Forelimb muscle (tissue), 1 donor: ENCODE measurements around the gene SAMD14. TPM values are rescaled to one million over a fixed set of nuclear protein-coding genes. Genes with fewer than 3 reads are reported as not detected.

Experiments
- DNase-seq: peaks from one replicate; pipeline ENCODE4 v3.0.0-alpha.2; 2013; ENCODE audit warnings: low read depth
- polyA plus RNA-seq: library from polyadenylated mRNA; unstranded; fragments of 120-200 nt; gene quantifications from one replicate; pipeline ENCODE4 v1.2.1, GENCODE V29; 2013; ENCODE audit not compliant: insufficient read length

The SAMD14 gene
- polyA plus RNA-seq, 1 donor, result 4.3 TPM

DNA sequence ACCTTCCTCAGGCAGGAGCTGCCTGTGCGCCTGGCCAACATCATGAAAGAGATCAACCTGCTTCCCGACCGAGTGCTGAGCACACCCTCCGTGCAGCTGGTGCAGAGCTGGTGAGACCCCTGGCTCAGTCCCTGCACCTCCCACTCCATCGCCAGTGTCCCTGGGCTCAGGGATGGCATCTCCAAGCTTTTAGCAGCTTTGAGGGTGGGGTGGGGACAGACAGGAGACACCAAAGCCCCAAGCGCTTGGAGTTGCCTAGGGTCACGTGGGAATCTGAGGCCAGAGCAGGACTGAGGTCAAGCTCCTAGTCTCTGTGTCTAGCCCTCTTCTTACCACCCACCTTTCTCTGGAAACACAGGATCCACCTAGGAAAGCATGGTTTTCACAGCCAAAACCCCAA is 32.5 kb downstream of the SAMD14 start:
- DNase-seq, result no peak

DNA sequence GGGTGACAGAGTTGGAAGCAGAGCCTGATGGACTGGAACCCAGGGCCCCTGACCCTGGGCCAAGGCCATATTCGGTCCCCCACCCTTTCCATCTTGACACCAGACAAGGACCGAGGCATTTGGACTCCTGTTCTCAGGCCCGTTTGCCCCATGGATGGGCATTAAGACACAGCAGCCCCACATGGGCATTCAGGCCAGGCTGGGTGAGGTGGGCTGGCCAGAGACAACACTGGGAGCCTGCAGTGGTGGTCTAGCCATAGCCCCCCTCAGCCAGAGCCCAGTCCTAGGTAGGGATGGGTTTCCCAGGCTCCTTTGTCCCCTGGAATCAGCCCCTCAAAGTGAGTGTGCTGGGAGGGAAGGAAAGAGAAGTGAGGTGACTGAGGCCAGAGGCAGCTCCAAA is 33.2 kb downstream of the SAMD14 start:
- no peak for DNase-seq

DNA sequence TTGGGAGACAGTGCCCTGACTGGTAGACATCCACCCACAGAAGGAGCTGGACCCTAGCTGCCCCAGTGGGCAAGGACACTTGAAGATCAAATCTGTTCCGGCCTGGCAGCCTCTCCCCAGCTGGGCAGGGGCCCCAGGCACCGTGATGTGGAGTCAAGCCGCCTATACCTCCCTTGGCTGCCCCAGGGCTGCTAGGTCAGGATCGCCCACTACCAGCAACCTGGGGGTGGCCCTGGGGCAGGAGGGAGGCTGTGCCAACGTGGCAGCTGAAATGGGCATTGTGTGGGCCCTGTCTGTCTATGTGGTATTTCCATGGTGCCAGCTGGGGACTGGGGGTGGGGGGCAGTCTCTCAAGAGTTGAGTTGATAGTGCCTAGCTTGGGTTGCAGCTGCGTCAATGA is 33.9 kb downstream of the SAMD14 start:
- DNase-seq, result no peak

DNA sequence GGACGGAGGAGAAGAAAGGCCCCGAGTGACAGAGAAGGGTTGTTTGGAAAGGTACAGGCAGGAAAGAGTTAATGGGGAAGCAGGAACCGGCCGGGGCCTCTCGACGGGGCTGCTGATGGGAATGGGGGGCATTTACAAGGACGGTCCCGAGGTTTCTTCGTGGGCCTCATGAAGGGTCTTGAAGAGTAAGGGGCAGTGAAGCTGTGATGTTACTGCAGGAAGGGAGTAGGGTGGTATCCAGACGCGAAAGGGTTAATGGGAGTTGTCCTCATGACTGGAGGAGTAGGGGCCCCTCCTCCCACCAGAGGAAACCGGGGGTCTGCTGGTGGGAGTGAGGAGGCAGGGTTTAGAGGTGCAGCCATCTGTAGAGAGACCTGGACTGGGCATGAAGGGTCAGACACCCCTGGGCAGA is 34.3 kb downstream of the SAMD14 start:
- DNase-seq, result no peak

DNA sequence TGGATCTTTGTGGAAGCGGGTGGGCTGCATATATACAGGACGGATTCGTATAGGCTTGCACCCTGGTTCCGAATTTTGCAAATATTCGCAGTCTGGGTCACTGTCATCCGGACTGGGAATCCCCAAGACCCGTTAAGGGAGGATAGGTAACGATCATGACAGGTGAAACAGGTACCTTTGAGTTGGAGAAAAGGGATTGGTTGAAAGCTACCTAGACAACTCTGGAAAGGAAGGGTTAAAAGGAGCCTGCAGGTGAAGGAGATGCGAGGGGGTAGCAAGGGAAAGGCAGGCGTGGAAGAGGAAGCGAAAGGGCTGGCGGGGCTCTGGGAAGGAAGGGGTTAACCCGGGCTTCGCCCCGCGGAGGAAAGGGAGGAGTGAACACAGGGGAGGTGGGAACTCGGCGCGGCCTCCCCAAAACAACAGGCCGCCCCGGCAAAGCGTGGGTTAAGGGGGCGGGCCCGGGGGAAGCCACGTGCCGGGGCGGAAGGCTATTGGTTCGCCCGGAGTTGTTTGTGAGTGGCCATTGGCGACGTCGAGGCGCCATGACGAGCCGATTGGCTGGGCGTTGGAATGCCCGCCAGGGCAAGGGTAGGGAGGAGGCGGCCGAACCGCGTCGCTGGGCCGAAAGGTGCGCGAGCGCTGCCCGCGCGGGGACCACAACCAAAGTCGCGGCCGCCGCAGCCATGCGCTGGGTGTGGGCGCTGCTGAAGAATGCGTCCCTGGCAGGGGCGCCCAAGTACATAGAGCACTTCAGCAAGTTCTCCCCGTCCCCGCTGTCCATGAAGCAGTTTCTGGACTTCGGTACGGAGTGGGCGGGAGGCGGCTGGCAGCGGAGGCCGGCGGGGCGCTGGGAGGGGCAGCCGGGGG is 35.0 kb downstream of the SAMD14 start, which contains the start of gene PDK2:
Gene PDK2 (plus strand): TSS at position 599 of the 867 bp plus-strand sequence. CDS start 85 bp downstream, at position 684.
- peak; percentile 90 for DNase-seq

DNA sequence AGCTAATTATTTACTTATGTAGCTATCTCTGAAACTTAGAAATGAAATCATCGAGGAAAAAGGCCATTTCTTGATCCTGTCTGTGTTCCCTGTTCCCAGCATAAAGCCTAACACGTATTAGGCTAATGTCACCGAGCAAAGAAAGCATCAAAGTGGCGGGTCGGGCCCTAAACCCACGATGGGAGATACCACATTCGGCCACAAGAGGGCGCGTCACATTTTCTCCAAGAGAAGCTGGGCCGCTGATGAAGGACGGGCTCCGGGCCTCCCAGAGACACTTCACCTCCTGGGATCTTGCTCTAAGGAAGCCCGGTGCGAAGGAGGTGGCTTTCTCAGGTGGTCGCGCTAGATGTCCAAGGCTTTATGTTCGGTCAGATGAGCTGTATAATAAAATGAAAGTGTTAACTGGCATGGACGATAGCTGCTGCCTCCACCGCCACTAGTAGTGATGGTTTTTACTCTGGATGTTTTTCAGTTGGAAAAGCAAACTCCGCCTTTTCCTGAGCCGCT is 35.7 kb downstream of the SAMD14 start:
- DNase-seq, result peak; percentile 68

DNA sequence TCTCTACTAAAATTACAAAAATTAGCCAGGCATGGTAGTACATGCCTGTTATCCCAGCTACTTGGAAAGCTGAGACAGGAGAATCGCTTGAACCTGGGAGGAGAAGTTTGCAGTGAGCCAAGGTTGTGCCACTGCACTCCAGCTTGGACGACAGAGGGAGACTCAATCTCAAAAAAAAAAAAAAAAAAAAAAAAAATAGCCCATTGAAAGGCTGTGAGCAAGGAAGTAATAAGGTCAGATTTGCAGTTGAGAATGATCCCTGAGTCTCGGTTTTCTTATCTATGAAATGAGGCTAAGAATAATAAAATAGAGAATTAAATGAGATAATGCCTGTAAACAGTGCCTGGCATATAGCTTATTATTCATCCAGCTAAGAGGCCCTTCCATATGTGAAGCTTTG is 36.2 kb downstream of the SAMD14 start:
- no peak for DNase-seq

DNA sequence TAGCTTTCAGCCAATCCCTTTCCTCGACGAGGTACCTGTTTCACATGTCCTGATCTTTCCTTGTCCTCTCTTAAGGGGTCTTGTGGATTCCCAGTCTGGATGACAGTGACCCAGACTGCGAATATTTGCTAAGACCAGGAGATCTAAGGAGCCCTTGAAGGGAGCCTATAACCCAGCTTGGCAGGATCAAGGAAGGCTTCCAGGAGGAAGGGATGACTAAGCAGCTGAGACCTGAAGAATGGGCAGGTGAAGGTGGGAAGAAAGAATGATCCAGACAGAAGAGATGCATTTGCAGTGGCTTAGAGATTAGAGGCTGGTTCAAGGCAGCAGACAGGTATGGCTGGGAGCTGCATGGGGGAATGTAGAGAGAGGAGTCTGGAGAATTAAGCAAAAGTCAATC is 36.7 kb downstream of the SAMD14 start:
- DNase-seq, result no peak

DNA sequence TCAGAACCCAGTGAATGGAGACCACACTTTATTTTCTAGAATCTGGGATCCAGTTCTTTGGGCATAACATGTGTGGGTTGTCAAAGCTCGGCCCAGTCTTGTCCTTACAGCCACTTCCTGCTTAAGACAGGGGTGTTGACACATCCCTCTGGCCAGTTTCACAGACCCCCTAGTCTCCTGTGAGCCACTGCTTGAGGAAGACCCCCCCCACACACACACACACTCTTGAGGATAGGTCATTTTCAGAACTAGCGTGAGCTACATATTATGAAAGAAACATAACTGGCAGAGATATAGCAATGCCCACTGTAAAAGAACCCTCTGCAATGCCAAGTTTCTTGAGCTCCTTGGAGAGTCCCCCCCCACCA is 38.1 kb downstream of the SAMD14 start:
- no peak for DNase-seq

DNA sequence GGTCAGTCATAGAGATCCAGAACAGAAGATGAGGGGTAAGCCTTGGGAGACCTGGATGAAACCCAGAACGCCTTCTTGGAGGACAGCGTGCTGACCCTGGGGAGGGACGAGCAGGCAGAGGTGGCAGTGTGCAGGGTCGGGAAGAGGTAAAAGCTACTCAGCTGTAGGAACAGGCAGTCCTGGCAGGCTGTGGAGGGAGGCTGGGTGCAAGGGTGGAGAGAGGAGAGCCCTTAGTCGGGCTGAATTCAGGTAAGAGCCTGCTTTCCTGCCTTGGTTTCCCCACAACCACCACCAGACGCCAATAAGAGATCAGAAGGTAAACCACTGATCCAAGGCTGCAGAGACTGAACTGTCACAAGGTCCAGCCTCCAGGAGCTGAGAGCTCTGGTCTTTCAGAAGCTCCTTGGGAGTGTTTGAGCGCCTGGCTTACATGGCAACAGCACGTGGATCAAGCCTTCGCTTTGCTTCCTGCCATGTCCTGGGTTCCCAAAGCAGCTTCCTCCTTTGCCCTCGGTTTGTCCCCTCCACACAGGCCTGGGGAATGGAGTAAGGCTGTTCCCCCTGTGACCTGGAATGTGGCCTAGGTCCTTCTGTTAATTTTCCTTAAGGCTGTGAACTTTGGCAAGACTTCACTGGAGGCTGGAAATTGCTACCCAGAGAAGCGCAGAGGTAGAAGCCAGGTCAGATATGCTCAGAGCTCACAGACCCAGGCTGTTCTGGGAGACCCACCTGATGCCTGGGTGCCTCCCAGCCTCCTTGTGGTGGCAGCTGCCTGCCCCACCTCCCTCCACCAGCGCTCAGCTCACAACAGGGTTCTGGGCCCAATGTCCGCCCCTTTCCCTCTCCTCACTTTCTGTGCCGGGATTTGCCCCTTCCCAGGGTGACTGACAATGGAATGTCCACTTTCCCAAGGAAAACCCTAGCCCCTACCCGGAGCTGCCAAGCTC is 38.7 kb downstream of the SAMD14 start:
- DNase-seq, result no peak

DNA sequence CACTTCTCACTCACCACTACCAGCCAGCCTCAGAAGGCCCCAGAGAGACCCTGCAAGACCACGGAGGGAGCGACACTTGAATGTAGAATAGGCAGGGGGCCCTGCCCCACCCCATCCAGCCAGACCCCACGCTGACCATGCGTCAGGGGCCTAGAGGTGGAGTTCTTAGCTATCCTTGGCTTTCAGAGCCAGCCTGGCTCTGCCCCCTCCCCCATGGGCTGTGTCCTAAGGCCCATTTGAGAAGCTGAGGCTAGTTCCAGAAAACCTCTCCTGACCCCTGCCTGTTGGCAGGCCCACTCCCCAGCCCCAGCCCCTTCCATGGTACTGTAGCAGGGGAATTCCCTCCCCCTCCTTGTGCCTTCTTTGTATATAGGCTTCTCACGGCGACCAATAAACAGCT is 39.9 kb downstream of the SAMD14 start:
- DNase-seq, result no peak

DNA sequence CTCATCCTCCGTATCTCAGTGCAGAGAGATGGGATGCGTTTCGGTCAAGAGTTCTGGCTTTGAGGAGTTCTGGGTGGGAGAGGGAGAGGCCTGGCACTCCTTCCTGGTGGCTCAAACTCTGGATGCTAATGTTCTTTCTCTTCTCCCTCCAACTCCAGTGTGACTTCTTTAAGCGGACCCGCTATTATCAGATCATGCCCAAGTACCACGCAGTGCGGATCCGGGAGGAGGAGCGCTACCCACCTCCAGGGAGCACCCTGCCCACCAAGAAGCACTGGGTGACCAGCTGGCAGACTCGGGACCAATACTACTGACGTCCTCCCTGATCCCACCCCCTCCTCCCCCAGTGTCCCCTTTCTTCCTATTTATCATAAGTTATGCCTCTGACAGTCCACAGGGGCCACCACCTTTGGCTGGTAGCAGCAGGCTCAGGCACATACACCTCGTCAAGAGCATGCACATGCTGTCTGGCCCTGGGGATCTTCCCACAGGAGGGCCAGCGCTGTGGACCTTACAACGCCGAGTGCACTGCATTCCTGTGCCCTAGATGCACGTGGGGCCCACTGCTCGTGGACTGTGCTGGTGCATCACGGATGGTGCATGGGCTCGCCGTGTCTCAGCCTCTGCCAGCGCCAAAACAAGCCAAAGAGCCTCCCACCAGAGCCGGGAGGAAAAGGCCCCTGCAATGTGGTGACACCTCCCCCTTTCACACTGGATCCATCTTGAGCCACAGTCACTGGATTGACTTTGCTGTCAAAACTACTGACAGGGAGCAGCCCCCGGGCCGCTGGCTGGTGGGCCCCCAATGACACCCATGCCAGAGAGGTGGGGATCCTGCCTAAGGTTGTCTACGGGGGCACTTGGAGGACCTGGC is 40.8 kb downstream of the SAMD14 start:
- DNase-seq, result no peak

DNA sequence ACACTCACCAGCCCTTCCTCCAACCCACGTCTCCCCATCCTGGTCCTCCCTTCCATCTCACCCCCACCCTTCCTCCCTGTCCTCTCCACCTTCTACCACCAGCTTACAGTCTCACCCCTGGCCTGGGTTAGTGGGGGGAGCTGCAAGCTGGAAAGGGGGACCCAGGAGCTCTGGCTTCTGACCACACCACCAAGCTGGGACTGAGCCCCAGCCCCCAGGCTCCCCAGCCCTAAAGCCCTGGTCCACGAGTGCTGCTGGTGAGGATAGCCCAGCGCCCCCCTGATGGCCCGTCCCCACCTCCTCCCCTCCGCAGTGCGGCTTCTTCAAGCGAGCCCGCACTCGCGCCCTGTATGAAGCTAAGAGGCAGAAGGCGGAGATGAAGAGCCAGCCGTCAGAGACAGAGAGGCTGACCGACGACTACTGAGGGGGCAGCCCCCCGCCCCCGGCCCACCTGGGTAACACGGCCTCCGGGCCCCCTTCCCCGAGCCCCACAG is 42.0 kb downstream of the SAMD14 start:
- no peak for DNase-seq

DNA sequence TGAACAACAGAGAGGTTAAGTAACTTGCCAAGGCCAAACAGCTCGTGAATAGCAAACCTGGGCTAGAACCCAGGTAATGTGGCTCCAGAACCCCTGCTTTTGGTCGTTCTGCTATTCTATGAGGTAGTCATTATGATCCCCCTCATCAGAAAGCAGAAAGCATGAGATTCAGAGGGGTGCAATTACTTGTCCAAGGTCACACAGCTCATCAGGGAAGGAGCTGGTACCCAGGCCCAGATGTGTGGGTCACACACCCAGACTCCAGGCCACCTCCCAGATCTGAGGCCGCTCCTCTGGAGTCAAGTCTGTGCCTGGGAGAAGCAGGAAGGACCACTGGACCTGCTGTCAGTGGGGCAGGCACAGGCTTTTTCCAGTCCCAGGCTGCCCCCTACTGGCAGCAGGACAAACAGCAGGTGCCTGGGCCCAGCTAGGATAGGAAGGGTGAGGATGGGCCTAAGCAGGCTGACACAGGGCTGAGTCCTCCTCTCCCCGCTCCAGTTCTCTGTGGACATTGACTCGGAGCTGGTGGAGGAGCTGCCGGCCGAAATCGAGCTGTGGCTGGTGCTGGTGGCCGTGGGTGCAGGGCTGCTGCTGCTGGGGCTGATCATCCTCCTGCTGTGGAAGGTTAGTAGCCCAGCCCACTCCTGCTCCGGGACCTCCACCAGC is 42.6 kb downstream of the SAMD14 start:
- no peak for DNase-seq

DNA sequence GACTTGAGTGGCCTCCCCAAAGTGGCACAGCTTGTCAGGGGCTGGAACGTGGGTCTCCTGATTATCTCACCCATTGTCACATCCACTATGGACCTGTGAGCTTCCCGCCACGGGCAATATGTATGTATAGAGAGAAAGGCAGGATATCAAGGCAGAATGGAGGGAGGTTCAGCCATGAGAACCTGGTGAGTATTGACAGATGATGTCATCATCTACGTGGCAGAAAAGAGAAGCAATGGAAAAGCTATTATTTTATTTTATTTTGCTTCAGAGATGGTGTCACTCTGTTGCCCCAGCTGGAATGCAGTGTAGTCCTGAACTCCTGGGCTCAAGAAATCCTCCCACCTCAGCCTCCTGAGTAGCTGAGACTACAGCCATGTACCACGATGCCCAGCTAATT is 48.2 kb downstream of the SAMD14 start:
- no peak for DNase-seq

DNA sequence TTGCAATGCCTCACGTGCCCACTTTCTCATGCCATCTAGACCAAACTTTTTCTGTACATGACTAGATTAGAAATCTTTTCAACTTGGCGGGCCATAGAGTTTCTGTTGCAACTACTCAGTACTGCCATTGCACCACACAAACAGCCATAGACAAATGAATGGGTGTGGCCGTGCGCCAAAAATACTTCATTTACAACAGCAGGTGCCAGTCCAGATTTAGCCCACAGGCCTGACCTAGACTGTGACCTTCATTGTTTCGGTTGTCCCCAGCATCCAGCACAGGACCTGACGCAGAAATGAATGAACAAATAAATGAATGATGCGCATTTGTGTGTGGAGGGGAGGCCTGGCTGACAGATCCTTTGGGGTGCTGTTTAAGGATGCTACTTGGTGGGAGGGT is 49.1 kb downstream of the SAMD14 start:
- DNase-seq, result no peak

DNA sequence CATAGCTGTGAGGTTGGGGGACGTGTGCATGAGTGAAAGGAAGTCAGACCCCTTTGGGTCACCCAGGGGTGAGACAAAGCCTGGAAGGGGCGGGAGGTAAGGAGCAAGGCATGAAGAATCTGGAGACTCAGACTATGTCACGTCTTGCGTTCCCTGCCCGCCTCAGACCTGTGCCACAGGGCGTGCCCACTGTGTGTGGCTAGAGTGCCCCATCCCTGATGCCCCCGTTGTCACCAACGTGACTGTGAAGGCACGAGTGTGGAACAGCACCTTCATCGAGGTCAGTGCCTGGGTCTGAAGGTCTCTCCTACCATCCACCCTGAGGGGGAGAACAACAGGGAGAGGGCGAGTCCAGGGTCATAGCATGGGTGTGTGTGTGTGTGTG is 49.9 kb downstream of the SAMD14 start:
- no peak for DNase-seq

DNA sequence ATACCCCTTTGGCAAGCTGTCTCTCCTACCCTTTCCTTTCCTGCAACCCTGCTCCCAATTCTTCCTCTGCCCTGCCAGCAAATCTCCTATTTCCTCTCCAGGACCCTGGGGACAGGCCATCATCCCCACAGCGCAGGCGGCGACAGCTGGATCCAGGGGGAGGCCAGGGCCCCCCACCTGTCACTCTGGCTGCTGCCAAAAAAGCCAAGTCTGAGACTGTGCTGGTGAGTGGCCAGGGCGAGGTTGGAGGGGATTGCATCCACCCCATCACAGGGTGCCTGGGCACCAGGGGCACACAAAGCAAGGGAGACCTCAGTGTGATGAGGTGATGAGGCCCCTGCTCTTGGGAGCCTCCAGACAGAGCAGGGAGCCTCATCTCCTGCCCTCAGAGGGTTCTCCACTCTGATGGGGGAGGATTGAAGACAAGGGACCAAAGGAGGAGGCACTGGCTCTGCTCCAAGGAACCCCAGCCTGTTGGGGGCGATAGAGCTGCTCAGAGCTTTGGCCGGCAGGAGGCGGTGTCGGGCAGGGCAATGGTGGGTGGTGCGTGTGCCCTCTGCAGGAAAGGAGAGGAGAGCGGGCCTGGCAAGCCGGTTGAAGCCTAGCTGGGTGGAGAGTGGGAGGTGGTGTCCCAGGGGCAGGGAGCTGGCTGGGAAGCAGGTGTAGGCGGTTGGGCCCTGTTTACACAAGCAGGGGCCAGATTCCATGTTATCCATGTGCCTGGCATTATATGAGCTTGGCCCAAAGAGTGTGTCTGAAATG is 50.4 kb downstream of the SAMD14 start:
- DNase-seq, result no peak

DNA sequence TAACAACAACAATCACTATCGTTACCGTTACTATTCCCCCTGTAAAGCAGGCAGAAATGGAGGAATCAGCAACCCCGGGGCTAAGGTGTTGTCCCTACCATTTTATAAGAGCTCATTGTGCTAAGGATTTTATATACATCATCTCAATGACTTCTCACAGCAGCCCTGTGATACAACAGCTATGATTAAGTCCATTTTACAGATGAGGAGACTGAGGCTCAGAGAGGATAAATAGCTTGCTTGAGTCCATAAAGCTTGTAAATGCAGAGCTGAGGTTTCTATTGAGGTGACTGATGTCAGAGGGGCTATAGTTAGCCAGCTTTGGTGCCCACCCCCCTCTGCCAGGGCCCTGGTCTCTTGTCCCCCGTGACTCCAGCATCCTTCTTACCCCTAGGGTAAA is 51.5 kb downstream of the SAMD14 start:
- no peak for DNase-seq
